Panc1 (cell line): ENCODE results near the gene C5AR1. TPM values are rescaled to one million over a fixed set of nuclear protein-coding genes. Genes with fewer than 3 reads are reported as not detected.

ENCODE experiments used
- ATAC-seq: fragments of 200-7000 bp; cut with Tn5 transposase; 2 replicates; pipeline ENCODE4 v1.9.1; 2020; ENCODE audit warnings: mild to moderate bottlenecking, moderate library complexity
- BruUV-seq: library from RNA; stranded (reverse); fragments of 400-500 nt; replicated peaks from 2 replicates; lab custom pipeline; 2021; lab: Mats Ljungman, UMichigan
- CTCF ChIA-PET: fragments of 300-600 bp; sonication (Branson Sonifier 250); formaldehyde crosslinking; loops from one replicate; lab custom pipeline; 2022; ENCODE audit warnings: antibody characterized with exemption; lab: Charles Lee
- POLR2A ChIA-PET: fragments of 300-600 bp; sonication (Branson Sonifier 250); formaldehyde crosslinking; loops from one replicate; lab custom pipeline; 2022; ENCODE audit warnings: antibody characterized with exemption; lab: Charles Lee
- DNase-seq: peaks from one replicate; pipeline ENCODE4 v3.0.0-alpha.2; 2010; ENCODE audit warnings: low read depth, low spot score
- H3K27ac ChIP-seq: 2 replicates; pipeline ENCODE4 v1.5.1; 2011; ENCODE audit warnings: mild to moderate bottlenecking, low read length, inconsistent platforms
- H3K27me3 ChIP-seq: fragments of 200-500 bp; sonication (Bioruptor generic); 2 replicates; pipeline ENCODE4 v1.6.0; 2014; ENCODE audit warnings: low read length, inconsistent platforms; ENCODE audit not compliant: control insufficient read depth, insufficient read depth
- H3K36me3 ChIP-seq: fragments of 200-500 bp; sonication (Bioruptor generic); 2 replicates; pipeline ENCODE4 v1.5.1; 2014; ENCODE audit warnings: inconsistent platforms, mild to moderate bottlenecking, low read length, moderate library complexity; ENCODE audit not compliant: control insufficient read depth, insufficient read depth
- H3K4me1 ChIP-seq: 2 replicates; pipeline ENCODE4 v1.5.1; 2011; ENCODE audit warnings: inconsistent platforms, mild to moderate bottlenecking, low read length, moderate library complexity; ENCODE audit not compliant: control insufficient read depth, insufficient read depth
- H3K4me3 ChIP-seq, 2 experiments: 2 replicates each; pipeline ENCODE4 v1.5.1; 2011 to 2012; ENCODE audit warnings: low read depth in 2 of 2, low read length in 2 of 2, mild to moderate bottlenecking in 2 of 2, inconsistent platforms in 1 of 2, moderate library complexity in 1 of 2
- H3K9me3 ChIP-seq: fragments of 200-500 bp; sonication (Bioruptor generic); 2 replicates; pipeline ENCODE4 v1.5.1; 2014; ENCODE audit warnings: low read depth, mild to moderate bottlenecking, inconsistent platforms, low read length, moderate library complexity; ENCODE audit not compliant: control insufficient read depth, insufficient read depth
- POLR2AphosphoS5 ChIP-seq: IDR thresholded peaks from 2 replicates; pipeline ENCODE4 v1.6.1; 2012; ENCODE audit warnings: mild to moderate bottlenecking, low read depth, low read length, moderate library complexity
- SIN3A ChIP-seq: IDR thresholded peaks from 2 replicates; pipeline ENCODE4 v1.6.1; 2012; ENCODE audit warnings: low read depth, mild to moderate bottlenecking, low read length, moderate library complexity, borderline replicate concordance; ENCODE audit not compliant: insufficient read depth
- TCF7L2 ChIP-seq: IDR thresholded peaks from 2 replicates; pipeline ENCODE4 v1.6.1; 2011; ENCODE audit warnings: mild to moderate bottlenecking, low read depth, low read length, inconsistent platforms
- in situ Hi-C: cut with HindIII; loops from 2 replicates; pipeline ENCODE4 v1.10.0; 2016; ENCODE audit warnings: low sequenced_read_pairs, low pct_unique_long_range_greater_than_20kb
- intact Hi-C: fragments of 100-400 bp; cut with micrococcal nuclease; formaldehyde crosslinking; loops from one replicate; pipeline ENCODE4 v1.10.0; 2022; ENCODE audit not compliant: unreplicated experiment
- total RNA-seq: library from RNA; stranded (reverse); gene quantifications from one replicate; pipeline ENCODE4 v1.2.1, GENCODE V29; 2021; ENCODE audit not compliant: unreplicated experiment
- TF ChIP-seq, protein P1 (sequence below): fragments of 450-650 bp; IDR thresholded peaks from 2 replicates; pipeline ENCODE4 v1.5.1; 2017; ENCODE audit warnings: mild to moderate bottlenecking
- TF ChIP-seq, protein P2 (sequence below), 2 experiments: IDR thresholded peaks; 2 replicates each; pipeline ENCODE4 v1.6.1; 2011 to 2012; ENCODE audit warnings: low read depth in 2 of 2, control low read depth in 1 of 2, low read length in 1 of 2, mild to moderate bottlenecking in 1 of 2, moderate library complexity in 1 of 2; ENCODE audit not compliant: insufficient read depth in 1 of 2

Gene C5AR1
- total RNA-seq, 1 experiment from 2014 or later = 2.7 TPM

DNA sequence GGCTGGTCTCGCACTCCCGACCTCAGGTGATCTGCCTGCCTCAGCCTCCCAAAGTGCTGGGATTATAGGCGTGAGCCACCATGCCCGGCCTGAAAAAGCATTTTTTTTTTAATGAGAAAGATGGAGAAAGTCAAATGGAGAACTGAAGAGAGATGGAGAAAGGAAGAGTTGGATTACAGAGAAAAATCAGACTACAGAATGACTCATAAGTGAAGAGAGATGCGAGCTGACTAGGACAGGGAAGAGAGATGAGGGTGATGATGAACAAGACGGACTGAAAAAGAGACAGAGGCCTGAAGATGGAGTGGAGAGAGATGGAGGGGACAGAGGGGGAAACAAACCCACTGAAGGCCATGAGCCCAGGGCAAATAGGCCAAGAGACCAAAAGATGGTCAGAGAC is 41.0 kb downstream of the C5AR1 start:
- no peak for DNase-seq
- Histone ChIP-seq H3K4me3 (no peak overlapping the region), H3K4me1 (no peaks in the 10 kb centered on the region; the same call in 1 of the 2 replicates), H3K36me3 (peaks cover 8% of the 10 kb centered on the region), H3K9me3 (no peaks in the 10 kb centered on the region), H3K27me3 (no peaks in the 10 kb centered on the region), H3K27ac (no peak overlapping the region)
- ATAC-seq = no peak
- in situ Hi-C loops (no loop called here), intact Hi-C loops (no loop called here)
- no TSS peak for BruUV-seq
- ChIA-PET POLR2A (interaction anchor here (0.6 kb wide), 1 partner anchor 55 kb away, joined by 3 read pairs; no protein-coding TSS in a partner anchor), CTCF (no interaction called here)
- TF ChIP-seq, protein P1, sequence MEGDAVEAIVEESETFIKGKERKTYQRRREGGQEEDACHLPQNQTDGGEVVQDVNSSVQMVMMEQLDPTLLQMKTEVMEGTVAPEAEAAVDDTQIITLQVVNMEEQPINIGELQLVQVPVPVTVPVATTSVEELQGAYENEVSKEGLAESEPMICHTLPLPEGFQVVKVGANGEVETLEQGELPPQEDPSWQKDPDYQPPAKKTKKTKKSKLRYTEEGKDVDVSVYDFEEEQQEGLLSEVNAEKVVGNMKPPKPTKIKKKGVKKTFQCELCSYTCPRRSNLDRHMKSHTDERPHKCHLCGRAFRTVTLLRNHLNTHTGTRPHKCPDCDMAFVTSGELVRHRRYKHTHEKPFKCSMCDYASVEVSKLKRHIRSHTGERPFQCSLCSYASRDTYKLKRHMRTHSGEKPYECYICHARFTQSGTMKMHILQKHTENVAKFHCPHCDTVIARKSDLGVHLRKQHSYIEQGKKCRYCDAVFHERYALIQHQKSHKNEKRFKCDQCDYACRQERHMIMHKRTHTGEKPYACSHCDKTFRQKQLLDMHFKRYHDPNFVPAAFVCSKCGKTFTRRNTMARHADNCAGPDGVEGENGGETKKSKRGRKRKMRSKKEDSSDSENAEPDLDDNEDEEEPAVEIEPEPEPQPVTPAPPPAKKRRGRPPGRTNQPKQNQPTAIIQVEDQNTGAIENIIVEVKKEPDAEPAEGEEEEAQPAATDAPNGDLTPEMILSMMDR = no peak
- TF ChIP-seq SIN3A (no peak), TCF7L2 (no peak), POLR2AphosphoS5 (no peak)
- TF ChIP-seq, protein P2, sequence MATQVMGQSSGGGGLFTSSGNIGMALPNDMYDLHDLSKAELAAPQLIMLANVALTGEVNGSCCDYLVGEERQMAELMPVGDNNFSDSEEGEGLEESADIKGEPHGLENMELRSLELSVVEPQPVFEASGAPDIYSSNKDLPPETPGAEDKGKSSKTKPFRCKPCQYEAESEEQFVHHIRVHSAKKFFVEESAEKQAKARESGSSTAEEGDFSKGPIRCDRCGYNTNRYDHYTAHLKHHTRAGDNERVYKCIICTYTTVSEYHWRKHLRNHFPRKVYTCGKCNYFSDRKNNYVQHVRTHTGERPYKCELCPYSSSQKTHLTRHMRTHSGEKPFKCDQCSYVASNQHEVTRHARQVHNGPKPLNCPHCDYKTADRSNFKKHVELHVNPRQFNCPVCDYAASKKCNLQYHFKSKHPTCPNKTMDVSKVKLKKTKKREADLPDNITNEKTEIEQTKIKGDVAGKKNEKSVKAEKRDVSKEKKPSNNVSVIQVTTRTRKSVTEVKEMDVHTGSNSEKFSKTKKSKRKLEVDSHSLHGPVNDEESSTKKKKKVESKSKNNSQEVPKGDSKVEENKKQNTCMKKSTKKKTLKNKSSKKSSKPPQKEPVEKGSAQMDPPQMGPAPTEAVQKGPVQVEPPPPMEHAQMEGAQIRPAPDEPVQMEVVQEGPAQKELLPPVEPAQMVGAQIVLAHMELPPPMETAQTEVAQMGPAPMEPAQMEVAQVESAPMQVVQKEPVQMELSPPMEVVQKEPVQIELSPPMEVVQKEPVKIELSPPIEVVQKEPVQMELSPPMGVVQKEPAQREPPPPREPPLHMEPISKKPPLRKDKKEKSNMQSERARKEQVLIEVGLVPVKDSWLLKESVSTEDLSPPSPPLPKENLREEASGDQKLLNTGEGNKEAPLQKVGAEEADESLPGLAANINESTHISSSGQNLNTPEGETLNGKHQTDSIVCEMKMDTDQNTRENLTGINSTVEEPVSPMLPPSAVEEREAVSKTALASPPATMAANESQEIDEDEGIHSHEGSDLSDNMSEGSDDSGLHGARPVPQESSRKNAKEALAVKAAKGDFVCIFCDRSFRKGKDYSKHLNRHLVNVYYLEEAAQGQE (IDR thresholded peaks at IDR 0.05; ENCODE audit: insufficient read depth in 1 of 2, low read depth in 2 of 2, low read length in 1 of 2) = no peak

DNA sequence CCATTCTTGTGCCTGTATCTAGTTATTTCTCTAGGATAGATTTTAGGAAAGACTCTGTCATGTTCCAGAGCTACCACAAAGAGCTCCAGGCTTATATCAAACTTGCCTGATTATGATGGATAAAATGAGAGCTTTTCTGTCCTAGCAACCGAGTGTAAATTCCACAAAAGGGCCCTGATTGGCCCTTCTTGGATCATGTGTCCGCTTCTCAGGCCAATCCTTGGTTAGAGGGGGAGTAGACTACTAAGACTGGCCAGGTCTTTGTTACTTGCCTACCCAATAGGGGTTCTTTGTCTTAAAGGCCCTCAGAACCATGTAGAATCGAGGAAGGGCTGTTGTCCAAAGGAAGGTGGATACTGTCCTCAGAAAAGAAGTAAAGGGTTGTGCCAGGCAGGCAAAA is 41.9 kb downstream of the C5AR1 start:
- no peak for ATAC-seq
- TF ChIP-seq, protein P1 = no peak
- TF ChIP-seq, protein P2 (IDR thresholded peaks at IDR 0.05; ENCODE audit: insufficient read depth in 1 of 2, low read depth in 2 of 2, low read length in 1 of 2) = no peak
- no peak for TF ChIP-seq SIN3A
- TF ChIP-seq POLR2AphosphoS5 = no peak
- TF ChIP-seq TCF7L2 = no peak
- peaks cover 8% of the 10 kb centered on the region for H3K36me3 ChIP-seq
- no peaks in the 10 kb centered on the region; the same call in 1 of the 2 replicates for H3K4me1 ChIP-seq
- CTCF ChIA-PET = interaction anchor here (0.6 kb wide), 1 partner anchor 56 kb away, joined by 3 read pairs; no protein-coding TSS in a partner anchor
- H3K27me3 ChIP-seq = no peaks in the 10 kb centered on the region
- H3K9me3 ChIP-seq = no peaks in the 10 kb centered on the region
- 0 out of 2 replicates have a peak overlapping the region, but pooled peaks have one; percentile 12 for H3K27ac ChIP-seq
- POLR2A ChIA-PET = interaction anchor here (0.6 kb wide), 1 partner anchor 304 kb away, joined by 4 read pairs; no protein-coding TSS in a partner anchor
- no peak for DNase-seq
- no peak overlapping the region for H3K4me3 ChIP-seq
- BruUV-seq = no TSS peak
- in situ Hi-C loops (no loop called here), intact Hi-C loops (no loop called here)
